GM21367 (cell line): ENCODE data around the gene PPARD.

Experiments used
- ATAC-seq: cut with Tn5 transposase; IDR thresholded peaks from one replicate; pipeline ENCODE4 v1.9.1; 2021; ENCODE audit not compliant: unreplicated experiment

Gene PPARD

DNA sequence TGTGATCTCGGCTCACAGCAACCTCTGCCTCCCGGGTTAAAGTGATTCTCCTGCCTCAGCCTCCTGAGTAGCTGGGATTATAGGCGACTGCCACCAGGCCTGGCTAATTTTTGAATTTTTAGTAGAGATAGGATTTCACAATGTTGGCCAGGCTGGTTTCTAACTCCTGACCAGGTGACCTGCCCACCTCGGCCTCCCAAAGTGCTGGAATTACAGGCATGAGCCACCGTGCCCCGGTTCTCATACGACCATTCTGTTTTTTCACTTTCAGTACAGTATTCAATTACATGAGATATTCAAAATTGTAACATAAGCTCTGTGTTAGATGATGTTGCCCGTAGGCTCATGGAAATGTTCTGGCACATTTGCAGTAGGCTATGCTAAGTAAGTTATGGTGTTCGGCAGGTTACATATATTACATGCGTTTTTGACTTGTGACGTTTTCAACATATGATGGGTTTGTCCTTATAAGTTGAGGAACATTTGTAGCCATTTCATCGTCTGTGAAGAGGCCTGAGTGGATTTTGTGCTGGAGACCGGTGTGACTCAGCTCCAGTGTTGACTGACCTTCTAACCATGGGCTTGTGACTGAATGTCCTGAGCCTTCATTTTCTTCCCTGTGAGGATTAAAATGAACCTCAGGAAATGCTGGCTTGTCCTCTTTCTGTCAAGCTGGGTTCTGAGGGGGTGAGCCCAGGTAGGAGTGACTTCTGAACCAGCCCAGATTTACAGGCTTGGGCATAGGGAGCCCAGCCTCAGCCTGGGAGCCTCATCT lies 12.2 kb downstream of the PPARD start:
- ATAC-seq: no peak

- no peak for ATAC-seq
Measured at GRCh38 chr6:35356391-35356790, 14.0 kb downstream of the PPARD start.

DNA sequence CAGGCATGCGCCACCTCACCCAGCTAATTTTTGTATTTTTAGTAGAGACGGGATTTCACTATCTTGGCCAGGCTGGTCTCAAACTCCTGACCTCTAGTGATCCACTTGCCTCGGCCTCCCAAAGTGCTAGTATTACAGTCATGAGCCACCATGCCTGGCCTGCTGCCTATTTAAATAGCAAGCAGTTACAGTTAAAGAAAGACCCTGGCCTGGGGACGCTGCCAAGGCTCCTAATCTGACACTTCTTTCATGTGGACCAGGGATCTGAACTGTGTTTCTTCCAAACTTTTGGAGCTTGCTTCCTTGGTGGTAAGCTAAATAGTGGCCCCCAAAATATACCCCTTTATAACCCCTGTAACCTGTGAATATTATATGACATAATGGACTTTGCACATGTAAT lies 15.3 kb downstream of the PPARD start:
- no peak for ATAC-seq

- ATAC-seq: no peak
Measured at GRCh38 chr6:35358086-35358485, 15.7 kb downstream of the PPARD start.

DNA sequence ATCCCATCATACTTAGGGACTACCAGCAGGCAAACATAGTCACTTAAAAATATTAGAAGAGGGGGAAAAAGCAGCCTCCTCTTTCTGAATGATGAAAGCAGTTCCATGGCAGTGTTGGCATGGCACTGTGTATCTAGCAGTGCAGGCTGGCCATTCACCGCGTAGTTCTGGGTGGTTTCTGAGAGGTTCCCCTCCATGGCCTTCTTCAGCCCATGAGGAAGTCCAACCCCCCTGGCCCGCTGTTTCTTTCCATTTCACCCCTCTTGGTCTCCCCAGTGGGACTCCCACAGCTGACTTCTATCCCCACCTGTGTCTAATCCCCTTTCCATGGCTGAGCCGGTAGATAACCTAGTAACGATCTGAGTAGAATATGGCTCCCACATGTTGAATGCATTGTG lies 17.0 kb downstream of the PPARD start:
- ATAC-seq: no peak

DNA sequence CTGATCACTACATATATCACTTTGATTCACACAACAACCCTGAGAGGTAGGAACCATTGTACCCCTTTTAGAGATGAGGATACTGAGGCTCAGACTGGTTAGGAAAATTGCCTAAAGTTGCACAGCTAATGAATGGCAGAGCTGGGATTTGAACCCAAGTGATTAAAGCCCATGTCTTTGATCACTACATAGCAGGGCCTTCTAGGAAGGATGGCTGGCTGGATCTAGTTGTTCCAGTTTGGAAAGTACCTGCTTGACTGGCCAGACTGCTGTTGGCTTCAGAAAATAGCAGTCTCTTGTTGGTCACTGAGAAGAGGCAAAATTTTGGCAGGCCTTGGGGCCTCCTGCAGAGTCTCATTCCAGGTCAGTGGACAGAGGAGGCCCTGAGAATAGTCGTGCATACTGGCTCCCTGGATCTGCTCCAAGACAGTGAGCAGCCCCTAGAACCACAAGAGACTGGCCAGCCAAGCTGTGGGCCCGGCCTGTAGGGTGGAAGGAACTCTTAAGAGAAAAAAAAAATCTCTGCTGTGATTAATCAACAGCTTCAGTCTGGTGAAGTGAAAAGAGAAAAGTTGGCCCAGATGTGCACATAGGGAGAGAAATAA lies 17.5 kb downstream of the PPARD start:
- ATAC-seq: no peak

DNA sequence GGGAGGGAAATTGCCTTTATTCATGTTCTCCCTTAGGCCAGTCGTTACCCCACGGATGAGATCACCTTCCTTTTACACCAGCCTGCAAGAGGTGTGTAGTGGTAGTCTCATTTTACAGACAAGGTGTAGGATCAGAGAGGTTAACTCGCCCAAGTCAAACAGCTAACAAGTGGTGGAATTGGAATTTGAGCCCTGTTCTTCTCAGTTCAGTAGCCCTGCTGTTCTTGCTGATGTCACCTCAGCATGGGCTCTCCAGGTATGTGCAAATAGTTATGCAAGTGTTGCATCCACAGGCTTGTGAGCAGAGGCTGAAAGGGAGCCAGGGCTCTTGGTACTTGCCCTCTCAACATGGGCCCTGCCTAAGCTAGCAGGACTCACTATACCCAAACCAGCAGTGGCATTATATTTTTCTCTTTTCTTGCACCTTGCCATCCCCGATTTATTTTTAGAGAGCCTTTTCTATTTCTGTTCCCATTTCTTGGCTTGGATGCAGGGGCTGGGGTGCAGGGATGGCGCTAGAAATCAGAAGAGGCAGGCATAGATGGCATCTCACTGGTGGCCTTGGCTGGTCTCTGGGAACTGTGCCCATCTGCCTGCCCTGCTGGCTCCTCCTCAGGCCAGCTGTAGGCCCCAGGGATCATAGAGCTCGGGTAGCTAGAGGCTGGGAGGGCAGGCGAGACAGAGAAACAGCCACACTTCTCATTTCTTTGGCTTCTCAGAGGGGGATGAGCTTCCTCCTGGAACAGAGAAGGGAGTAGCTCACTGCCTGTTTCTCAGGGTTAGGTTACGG lies 18.2 kb downstream of the PPARD start:
- no peak for ATAC-seq

- no peak for ATAC-seq
Measured at GRCh38 chr6:35362200-35362599, 19.8 kb downstream of the PPARD start.

- no peak for ATAC-seq
Measured at GRCh38 chr6:35363293-35363750, 21.0 kb downstream of the PPARD start.

- no peak for ATAC-seq
Measured at GRCh38 chr6:35365594-35366203, 23.3 kb downstream of the PPARD start.

GRCh38 chr6:35366204-35366596 lies 23.8 kb downstream of the PPARD start:
- ATAC-seq: no peak

DNA sequence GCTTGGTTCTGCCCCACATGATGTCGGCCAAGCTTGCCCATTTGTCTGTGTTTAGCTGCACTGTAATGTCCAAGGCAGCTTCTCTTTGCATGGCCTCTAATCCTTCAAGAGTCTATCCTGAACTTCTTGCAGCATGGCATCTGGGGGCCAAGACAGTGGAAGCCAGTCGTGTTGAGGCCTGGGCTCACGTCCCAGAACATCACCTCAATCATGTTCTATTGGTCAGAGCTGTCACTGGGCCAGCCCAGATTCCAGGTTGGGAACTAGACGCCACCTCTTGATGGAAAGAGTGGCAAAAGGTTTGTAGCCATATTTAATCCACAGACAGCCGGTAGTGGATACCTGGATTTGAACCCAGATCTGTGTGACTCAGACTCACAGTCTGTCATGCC lies 25.3 kb downstream of the PPARD start:
- ATAC-seq: no peak

DNA sequence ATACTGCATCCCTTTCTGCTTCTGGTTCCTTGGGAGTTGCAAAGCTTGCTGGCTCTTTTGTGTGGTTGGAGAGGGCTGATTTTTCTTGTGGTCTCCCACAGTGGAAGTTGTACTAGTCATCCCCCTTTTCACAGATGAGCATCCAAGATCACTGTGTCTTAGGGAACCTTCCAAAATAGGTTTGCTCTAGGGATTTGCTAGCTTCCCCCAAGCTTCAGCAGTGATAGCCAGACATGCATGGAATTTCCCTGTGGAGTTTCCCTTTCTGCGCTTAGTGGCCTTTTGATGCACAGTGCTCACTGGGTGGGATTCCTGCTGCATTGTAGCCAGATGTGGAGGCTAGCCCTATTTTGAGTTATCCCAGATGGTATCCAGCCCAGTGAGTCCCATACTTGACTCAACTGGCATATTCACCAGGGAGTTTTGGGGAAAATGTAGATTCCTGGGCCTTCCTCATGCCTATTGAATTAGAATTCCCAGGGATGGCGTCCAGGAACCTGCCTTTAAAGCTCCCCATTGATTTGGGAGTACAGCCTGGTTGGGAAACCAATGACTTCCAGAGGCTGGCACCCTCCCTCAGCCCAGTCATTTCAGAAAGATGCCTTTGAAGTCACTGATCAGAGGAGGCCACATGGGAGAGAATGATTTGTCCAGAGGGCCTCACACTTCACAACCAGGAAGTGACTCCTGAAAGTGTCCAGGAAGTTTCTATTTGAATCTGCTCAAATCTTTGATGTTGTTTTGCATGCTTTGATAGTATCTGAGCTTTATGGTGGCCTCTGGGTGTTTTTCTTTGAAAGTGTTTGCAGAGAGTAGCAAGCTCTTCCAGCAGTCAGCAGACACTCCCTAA lies 25.9 kb downstream of the PPARD start:
- no peak for ATAC-seq

DNA sequence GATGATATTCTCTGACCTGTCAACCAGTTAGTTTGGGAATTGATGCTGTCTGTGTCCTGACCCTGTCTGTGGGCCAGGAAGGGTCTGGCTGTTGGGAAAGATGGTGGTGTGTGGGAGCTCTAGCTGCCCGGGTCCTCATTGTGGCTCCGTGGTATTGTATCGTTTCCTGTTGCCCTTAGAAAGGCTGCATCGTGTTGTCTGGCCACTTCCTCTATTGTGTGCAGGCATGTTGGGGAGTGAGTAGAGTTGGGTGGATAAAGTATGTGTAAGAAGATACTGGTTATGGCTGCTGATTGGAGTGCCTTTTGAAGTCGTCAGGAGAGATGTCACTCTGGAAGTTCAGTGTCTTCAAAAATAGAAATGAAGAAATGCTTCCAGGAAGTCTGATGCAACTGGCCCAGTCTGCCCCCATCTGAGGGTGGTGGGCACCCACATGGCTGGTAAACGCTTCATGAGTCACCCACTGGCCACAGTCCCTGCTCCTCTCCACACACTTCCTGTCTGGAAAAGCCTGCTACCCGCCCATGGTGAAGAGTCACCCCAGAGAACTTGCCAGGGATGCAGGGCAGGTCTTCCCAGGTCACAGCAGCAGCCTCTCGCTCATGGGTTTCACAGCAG lies 27.9 kb downstream of the PPARD start:
- ATAC-seq: no peak

GRCh38 chr6:35370785-35371493 lies 28.6 kb downstream of the PPARD start:
- ATAC-seq: no peak

- no peak for ATAC-seq
Measured at GRCh38 chr6:35371494-35372262, 29.3 kb downstream of the PPARD start.

DNA sequence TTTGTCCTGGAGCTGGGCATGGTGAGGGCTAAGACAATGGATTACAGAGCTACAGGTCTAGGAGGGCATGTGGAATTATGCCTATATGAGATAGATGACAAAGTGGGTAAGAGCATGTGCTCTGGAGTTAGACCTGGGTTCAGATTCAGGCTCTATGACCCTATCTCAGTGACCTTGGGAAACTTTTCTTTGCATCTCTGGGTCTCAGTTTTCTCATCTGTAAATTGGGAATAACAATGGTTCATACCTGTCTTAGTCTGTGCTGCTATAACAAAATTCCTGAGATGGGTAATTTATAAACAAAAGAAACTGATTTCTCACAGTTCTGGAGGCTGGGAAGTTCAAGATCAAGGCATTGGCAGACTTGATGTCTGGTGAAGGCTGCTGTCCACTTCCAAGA lies 30.3 kb downstream of the PPARD start:
- ATAC-seq: no peak

DNA sequence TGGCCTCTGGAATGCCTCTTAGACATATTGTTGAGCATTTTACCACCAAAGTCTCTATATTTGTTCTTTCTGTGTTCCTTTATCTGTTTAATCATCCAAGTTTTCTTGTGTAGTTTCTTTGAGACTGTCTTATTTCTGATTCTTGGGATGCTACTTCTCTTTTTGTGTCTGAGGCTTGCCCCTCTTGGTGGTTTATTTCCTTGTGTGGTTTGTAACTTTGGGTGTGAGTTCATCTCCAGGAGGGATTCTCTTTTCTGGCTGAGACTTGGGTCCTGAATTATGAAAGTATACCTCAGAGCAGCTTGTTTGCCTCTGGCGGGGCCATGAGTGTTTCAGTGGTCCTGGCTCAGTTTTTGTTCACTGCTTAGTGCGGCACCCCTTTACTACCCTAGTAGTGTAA lies 33.9 kb downstream of the PPARD start:
- ATAC-seq: no peak

DNA sequence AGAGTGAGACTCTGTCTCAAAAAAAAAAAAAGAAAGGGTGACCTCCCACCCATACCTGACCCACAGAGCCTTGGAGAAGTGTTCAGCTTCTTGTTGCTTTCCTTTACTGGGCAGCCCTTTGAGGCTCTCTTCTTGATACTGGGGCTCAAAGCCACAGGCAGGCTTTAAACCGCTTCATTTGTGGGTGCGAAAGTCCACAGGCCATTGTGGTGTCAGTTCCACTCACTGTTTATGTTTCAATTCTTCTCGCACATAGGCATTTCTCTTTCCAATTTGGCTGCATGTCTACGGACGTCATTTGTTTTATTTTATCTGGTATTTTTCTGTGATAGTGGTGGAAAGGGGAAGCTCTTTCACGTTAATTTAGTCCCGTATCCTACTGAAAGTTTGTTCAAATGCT lies 34.6 kb downstream of the PPARD start:
- no peak for ATAC-seq
